GM19455 (cell line): Measurements from ENCODE around the gene KSR1.

Source experiments
- ATAC-seq: cut with Tn5 transposase; IDR thresholded peaks from one replicate; pipeline ENCODE4 v1.9.1; 2021; ENCODE audit not compliant: unreplicated experiment

KSR1 gene

GRCh38 chr17:27567563-27567859 lies 111.3 kb downstream of the KSR1 start:
- ATAC-seq: no peak

DNA sequence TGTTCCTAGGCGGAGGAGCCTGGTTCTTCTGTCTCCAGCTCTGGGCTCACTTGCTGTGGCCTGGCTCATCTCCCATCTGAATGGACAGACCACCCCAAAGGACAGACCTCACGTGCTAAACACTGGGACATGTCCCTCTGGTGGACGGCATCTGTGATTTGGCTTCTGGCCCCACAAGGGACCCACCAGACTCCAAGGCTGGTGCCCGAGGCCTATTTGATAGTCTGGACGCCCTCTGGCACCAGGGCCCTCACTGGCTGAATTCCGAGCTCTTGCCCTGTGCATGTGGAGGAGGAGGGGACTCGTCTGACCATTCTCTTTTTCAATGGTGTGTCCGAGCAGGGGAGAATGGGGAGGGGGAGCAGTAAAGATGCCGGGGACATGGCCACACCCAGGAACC lies 112.0 kb downstream of the KSR1 start:
- ATAC-seq: no peak

GRCh38 chr17:27568811-27569210 lies 112.6 kb downstream of the KSR1 start:
- no peak for ATAC-seq

DNA sequence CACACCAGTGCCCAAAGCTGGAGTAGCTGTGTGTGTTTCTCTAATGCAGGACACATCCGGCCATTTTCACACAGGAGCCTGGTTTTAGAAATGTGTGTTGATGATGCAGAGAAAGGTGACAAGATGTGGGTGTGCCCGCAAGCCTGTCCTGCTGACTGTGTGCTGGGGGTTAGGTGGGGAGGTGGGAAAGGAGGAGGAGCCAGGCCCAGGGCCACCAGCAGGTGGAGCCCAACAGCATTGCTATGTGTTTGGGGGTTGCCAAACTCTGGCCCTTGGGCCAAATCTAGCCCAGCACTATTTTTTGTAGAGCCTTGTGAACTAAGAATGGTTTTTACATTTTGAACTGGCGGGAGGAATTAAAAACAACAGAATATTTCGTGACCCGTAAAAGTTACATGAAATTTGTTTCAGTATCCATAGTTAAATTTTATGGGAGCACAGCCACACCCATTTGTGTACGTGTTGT lies 113.0 kb downstream of the KSR1 start:
- no peak for ATAC-seq

- no peak for ATAC-seq
Observed at GRCh38 chr17:27569884-27570577, 113.8 kb downstream of the KSR1 start.

GRCh38 chr17:27570578-27570914 lies 114.3 kb downstream of the KSR1 start:
- no peak for ATAC-seq

GRCh38 chr17:27571563-27572352 lies 115.5 kb downstream of the KSR1 start:
- ATAC-seq: no peak

- no peak for ATAC-seq
Observed at GRCh38 chr17:27572665-27573064, 116.4 kb downstream of the KSR1 start.

DNA sequence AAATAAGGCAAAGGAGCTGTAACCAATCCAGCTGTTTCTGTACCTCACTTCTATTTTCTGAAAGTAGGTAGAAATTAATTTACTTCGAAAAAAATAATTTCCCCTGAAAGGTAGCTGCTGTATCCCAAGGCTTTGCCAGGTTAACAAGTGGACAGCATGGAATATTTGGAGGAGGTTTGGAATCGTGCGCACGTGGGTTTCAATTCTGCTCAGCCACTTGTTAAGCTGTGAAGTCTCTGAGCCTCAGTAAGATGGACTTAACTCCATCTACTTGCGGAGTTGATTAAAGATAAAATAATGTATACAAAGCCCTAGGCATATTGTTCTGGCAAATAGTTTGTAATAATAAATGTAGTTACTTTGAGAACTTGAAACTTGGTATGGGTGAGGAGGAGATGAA lies 117.3 kb downstream of the KSR1 start:
- no peak for ATAC-seq

- ATAC-seq: no peak
Observed at GRCh38 chr17:27573971-27574525, 117.8 kb downstream of the KSR1 start.

- no peak for ATAC-seq
Observed at GRCh38 chr17:27575096-27575911, 119.1 kb downstream of the KSR1 start.

DNA sequence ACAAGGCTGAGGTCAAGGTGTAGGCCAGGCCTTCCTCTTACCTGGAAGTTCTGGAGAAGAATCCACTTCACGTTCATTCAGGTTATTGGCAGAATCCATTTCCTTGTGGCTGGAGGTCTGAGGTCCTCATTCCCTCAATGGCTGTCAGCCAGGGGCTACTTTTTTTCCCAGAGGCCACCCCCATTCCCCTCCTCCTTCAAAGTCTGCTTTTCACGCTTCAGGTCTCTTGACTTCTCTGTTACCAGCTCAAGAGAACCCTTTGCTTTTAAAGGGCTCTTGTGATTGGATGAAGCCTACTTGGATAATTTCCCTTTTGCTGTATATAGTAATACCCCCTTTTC lies 119.6 kb downstream of the KSR1 start:
- no peak for ATAC-seq

- no peak for ATAC-seq
Observed at GRCh38 chr17:27576477-27577083, 120.3 kb downstream of the KSR1 start.

- no peak for ATAC-seq
Observed at GRCh38 chr17:27577121-27577761, 121.0 kb downstream of the KSR1 start.

DNA sequence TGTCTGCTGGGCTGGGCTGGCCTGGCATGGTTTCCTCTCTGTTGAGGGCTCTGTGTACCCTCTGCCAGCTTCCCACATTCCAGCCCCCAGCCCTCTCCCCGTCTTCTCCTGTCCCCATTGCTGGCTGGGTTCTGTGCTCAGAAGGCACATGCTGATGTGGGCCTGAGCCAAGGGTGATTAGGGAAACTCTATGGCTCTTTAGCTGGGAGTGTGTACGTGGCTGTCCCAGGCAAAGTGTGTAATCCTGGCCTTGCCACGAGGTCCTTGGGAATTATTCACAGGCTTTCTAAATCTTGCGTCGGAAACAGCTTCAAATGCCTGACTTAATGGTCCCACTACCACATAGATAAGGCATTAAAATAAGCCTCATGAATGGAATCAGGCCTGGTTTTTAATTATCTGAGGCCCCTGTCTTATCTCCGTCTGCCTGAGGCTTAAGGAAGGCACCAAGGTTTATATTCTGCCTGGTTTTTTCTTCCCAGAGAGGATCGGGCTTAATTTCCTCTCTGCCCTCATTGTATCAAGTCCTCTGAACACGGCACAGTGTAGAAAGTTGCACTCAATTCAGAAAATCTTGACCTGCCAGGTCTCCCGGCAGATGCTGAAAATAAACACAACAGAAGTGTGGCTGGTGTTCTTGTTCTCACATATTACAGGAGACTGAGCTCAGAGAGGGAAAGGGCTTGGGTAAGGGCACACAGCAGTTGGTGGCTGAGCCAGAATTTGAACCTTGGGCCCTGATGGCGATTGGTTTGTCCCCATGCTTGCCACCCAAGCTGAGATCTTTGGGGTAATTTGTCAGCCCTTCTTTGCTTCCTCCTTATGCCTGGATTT lies 121.9 kb downstream of the KSR1 start:
- ATAC-seq: peak; percentile 3

DNA sequence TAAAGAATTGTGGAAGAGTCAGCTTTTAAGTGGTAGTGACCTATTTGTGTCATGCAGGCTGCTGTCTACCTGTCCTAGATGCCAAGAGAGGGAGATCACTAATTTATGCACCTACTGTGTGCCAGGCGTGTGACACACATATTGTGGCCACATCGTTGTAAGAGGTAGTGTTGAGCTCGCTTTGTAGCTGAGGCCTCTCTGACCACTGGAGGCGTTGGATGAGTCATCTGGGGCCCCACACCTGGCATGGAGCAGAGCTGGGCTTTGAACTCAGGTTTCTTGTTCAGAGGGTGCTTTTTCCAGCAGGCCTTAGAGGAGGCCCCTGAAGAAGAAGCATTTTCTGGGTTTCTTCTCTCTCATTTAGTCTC lies 122.5 kb downstream of the KSR1 start:
- ATAC-seq: peak; percentile 83

DNA sequence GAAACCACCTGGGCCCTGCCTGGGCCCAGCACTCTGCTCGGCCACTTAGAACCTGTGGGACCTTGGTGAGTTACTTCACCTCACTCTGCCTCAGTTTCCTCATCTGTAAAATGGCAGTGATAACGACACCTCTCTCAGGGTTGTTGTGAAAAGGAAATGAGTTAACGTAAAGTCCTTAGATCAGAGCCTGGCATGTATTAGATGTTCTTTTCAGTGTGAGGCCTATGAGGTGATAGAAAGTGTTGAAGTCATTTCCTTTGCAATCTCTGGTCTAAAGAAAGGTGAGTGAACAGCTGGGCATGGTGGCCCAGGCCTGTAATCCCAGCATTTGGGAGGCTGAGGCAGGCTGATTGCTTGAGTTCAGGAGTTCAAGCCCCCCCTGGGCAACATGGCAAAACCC lies 123.1 kb downstream of the KSR1 start:
- ATAC-seq: no peak

DNA sequence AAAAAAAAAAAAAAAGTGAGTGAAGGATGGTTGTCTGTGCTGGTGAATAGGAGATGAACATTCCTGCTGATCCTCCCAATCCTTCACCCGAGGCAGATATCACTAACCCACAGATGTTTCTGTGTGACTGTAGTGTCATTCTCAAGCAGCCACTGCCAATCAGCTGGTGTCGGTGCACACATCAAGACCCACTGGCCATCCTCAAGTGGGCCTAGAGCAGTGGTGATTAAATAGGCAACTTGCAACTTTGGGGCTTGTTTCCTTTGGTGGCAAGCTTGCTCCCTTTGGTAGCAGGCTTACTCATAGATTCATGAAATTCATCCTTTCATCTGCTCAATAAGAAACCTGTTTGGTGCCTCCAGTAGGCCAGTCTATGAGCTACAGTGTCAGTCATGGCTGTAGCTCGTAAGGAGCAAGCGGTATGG lies 123.7 kb downstream of the KSR1 start:
- no peak for ATAC-seq

DNA sequence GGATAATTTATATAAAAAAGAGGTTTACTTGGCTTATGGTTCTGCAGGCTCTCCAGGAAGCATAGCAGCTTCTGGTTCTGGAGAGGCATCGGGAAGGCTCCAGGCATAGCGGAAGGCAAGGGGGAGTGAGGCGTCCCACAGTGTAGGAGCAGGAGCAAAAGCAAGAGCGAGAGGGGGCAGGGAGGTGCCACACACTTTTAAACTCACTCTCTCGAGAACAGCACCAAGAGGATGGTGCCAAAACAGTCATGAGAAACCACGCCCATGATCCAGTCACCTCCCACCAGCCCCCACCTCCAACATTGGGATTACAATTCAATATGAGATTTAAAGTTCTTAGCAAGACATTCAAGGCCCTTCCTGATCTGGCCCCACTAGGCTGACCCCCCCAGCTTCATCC lies 124.8 kb downstream of the KSR1 start:
- ATAC-seq: no peak

GRCh38 chr17:27582696-27583095 lies 126.4 kb downstream of the KSR1 start:
- no peak for ATAC-seq
